GM13976 (cell line): ENCODE measurements around the gene PER1.

Experiments
- DNase-seq: peaks from one replicate; pipeline ENCODE4 v3.0.0; 2012; ENCODE audit warnings: low spot score
- CTCF ChIP-seq: IDR thresholded peaks from 2 replicates; pipeline ENCODE4 v1.5.1; 2012; ENCODE audit warnings: borderline replicate concordance, mild to moderate bottlenecking; ENCODE audit not compliant: insufficient read depth; ENCODE audit errors: extremely low read depth, missing control alignments, control extremely low read depth
- in situ Hi-C: fragments of 300-500 bp; cut with MboI; formaldehyde crosslinking; loops from one replicate; pipeline ENCODE4 v1.12.0; 2022; ENCODE audit warnings: low sequenced_read_pairs, mixed read lengths, inconsistent platforms; ENCODE audit not compliant: unreplicated experiment

The PER1 gene

GRCh38 chr17:8100111-8100510 is 52.1 kb downstream of the PER1 start:
- in situ Hi-C loops: no loop called here
- DNase-seq: no peak
- no peak for TF ChIP-seq CTCF

- TF ChIP-seq CTCF: no peak
- DNase-seq: no peak
- in situ Hi-C loops: no loop called here
These were observed 55.7 kb downstream of the PER1 start for GRCh38 chr17:8096541-8096940.

- no peak for TF ChIP-seq CTCF
- no peak for DNase-seq
- in situ Hi-C loops: no loop called here
These were observed 56.8 kb downstream of the PER1 start for GRCh38 chr17:8095361-8095760.

GRCh38 chr17:8091033-8091687 is 61.0 kb downstream of the PER1 start:
- in situ Hi-C loops: no loop called here
- peak; percentile 71 for DNase-seq
- no peak for TF ChIP-seq CTCF
